PC-3 (cell line): Measurements from ENCODE around the gene KIF13A. TPM values are rescaled to one million over a fixed set of nuclear protein-coding genes. Genes with fewer than 3 reads are reported as not detected.

Source experiments
- ATAC-seq: fragments of 200-7000 bp; cut with Tn5 transposase; 2 replicates; pipeline ENCODE4 v1.9.1; 2020; ENCODE audit warnings: mild to moderate bottlenecking, moderate library complexity
- BruUV-seq: library from RNA; stranded (reverse); fragments of 400-500 nt; replicated peaks from 2 replicates; lab custom pipeline; 2021; lab: Mats Ljungman, UMichigan
- CTCF ChIA-PET: fragments of 300-600 bp; sonication (Branson Sonifier 250); formaldehyde crosslinking; loops from one replicate; lab custom pipeline; 2022; ENCODE audit warnings: antibody characterized with exemption; lab: Charles Lee
- POLR2A ChIA-PET: fragments of 300-600 bp; sonication (Branson Sonifier 250); formaldehyde crosslinking; loops from one replicate; lab custom pipeline; 2022; ENCODE audit warnings: antibody characterized with exemption; ENCODE audit not compliant: unreplicated experiment; lab: Charles Lee
- DNase-seq: peaks from one replicate; pipeline ENCODE4 v3.0.0-alpha.2; 2015
- H2AFZ ChIP-seq: fragments of 300-600 bp; sonication (generic); 2 replicates; pipeline ENCODE4 v1.6.0; 2016; ENCODE audit warnings: antibody characterized with exemption, low read length
- H3F3A ChIP-seq: fragments of 300-600 bp; sonication (generic); one replicate; pipeline ENCODE4 v1.6.0; 2017; ENCODE audit warnings: antibody characterized with exemption, low read length, control low read depth, mild to moderate bottlenecking; ENCODE audit not compliant: unreplicated experiment
- H3K27ac ChIP-seq: fragments of 300-600 bp; sonication (generic); 2 replicates; pipeline ENCODE4 v1.5.1; 2016; ENCODE audit warnings: mild to moderate bottlenecking, low read length
- H3K27me3 ChIP-seq: fragments of 300-600 bp; sonication (generic); 2 replicates; pipeline ENCODE4 v1.6.1; 2016; ENCODE audit warnings: low read length, mixed read lengths
- H3K36me3 ChIP-seq: fragments of 300-600 bp; sonication (generic); 2 replicates; pipeline ENCODE4 v1.6.1; 2016; ENCODE audit warnings: low read depth, mixed run types, low read length, mixed read lengths
- H3K4me1 ChIP-seq: fragments of 300-600 bp; sonication (generic); 2 replicates; pipeline ENCODE4 v1.5.1; 2016; ENCODE audit warnings: low read length; ENCODE audit not compliant: insufficient read depth
- H3K4me2 ChIP-seq: fragments of 300-600 bp; sonication (generic); 2 replicates; pipeline ENCODE4 v1.6.0; 2016; ENCODE audit warnings: low read length
- H3K4me3 ChIP-seq: fragments of 300-600 bp; sonication (generic); 2 replicates; pipeline ENCODE4 v1.5.1; 2016; ENCODE audit warnings: mild to moderate bottlenecking, low read length, mixed read lengths
- H3K79me2 ChIP-seq: fragments of 300-600 bp; sonication (generic); 2 replicates; pipeline ENCODE4 v1.6.1; 2017; ENCODE audit warnings: low read length, mixed read lengths
- H3K9ac ChIP-seq: fragments of 300-600 bp; sonication (generic); 2 replicates; pipeline ENCODE4 v1.6.0; 2016; ENCODE audit warnings: mild to moderate bottlenecking, low read length
- H3K9me2 ChIP-seq: fragments of 300-600 bp; sonication (generic); replicated peaks from 2 replicates; pipeline ENCODE4 v1.6.1; 2016; ENCODE audit warnings: mixed run types, low read length, mixed read lengths
- H3K9me3 ChIP-seq: fragments of 300-600 bp; sonication (generic); 2 replicates; pipeline ENCODE4 v1.6.1; 2016; ENCODE audit warnings: low read length, mixed read lengths
- H4K20me1 ChIP-seq: fragments of 300-600 bp; sonication (generic); 2 replicates; pipeline ENCODE4 v1.6.1; 2016; ENCODE audit warnings: low read length, mixed read lengths
- EZH2 ChIP-seq: fragments of 300-600 bp; sonication (generic); IDR thresholded peaks from one replicate; pipeline ENCODE4 v1.6.1; 2017; ENCODE audit warnings: antibody characterized with exemption, mild to moderate bottlenecking, low read length; ENCODE audit not compliant: unreplicated experiment
- EZH2phosphoT487 ChIP-seq: fragments of 300-600 bp; sonication (generic); IDR thresholded peaks from 2 replicates; pipeline ENCODE4 v1.6.1; 2018; ENCODE audit warnings: mild to moderate bottlenecking, antibody characterized with exemption, low read length, borderline replicate concordance
- intact Hi-C: fragments of 100-400 bp; cut with micrococcal nuclease; formaldehyde crosslinking; loops from 2 replicates; pipeline ENCODE4 v1.9.0; 2023
- total RNA-seq: library from RNA; depleted of rRNA; stranded (reverse); fragments of >200 nt; gene quantifications from 2 replicates; pipeline ENCODE4 v1.2.3, GENCODE V29; 2014
- TF ChIP-seq, protein P1 (sequence below): fragments of 300-600 bp; sonication (generic); conservative IDR thresholded peaks from 2 replicates; pipeline ENCODE4 v1.5.1; 2017; ENCODE audit warnings: antibody characterized with exemption, low read depth, mild to moderate bottlenecking, low read length

Gene KIF13A
- total RNA-seq, 1 experiment from 2014 or later = 21.3 TPM

DNA sequence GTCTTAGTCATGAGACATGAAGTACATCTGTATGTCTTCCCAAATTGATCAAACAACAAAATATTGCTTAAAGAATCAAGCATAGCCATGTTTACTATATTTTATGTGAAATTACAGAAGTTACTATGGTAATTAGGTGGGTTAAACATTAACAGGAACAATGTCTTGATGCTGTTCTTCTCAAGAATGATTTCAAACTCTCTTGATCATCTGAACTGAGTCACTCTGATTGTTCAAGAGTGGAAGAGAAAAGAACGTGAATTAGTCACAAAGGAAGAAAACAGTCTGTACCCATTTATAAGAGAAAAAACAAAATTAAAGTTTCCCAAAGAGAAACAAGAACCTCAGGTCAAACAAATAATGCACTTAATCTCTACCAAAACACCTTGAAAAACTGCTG is 218.6 kb downstream of the KIF13A start:
- H3K4me2 ChIP-seq = no peak overlapping the region
- intact Hi-C loops = no loop called here
- POLR2A ChIA-PET = no interaction called here
- ATAC-seq (no peak), DNase-seq (no peak)
- no peak overlapping the region for H2AFZ ChIP-seq
- CTCF ChIA-PET = no interaction called here
- H3K27me3 ChIP-seq = no peaks in the 10 kb centered on the region
- no peaks in the 10 kb centered on the region for H3F3A ChIP-seq
- no peaks in the 10 kb centered on the region for H3K9me2 ChIP-seq
- H3K36me3 ChIP-seq = peaks cover 15% of the 10 kb centered on the region; the same call in 1 of the 2 replicates
- H3K4me1 ChIP-seq = no peaks in the 10 kb centered on the region
- no peak overlapping the region for H3K9ac ChIP-seq
- no TSS peak for BruUV-seq
- H3K27ac ChIP-seq = no peak overlapping the region
- no peak overlapping the region for H3K4me3 ChIP-seq
- no peak for TF ChIP-seq EZH2phosphoT487
- TF ChIP-seq, protein P1, sequence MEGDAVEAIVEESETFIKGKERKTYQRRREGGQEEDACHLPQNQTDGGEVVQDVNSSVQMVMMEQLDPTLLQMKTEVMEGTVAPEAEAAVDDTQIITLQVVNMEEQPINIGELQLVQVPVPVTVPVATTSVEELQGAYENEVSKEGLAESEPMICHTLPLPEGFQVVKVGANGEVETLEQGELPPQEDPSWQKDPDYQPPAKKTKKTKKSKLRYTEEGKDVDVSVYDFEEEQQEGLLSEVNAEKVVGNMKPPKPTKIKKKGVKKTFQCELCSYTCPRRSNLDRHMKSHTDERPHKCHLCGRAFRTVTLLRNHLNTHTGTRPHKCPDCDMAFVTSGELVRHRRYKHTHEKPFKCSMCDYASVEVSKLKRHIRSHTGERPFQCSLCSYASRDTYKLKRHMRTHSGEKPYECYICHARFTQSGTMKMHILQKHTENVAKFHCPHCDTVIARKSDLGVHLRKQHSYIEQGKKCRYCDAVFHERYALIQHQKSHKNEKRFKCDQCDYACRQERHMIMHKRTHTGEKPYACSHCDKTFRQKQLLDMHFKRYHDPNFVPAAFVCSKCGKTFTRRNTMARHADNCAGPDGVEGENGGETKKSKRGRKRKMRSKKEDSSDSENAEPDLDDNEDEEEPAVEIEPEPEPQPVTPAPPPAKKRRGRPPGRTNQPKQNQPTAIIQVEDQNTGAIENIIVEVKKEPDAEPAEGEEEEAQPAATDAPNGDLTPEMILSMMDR = no peak
- TF ChIP-seq EZH2 = no peak
- H3K9me3 ChIP-seq = no peaks in the 10 kb centered on the region
- no peaks in the 10 kb centered on the region for H3K79me2 ChIP-seq
- H4K20me1 ChIP-seq = no peaks in the 10 kb centered on the region

DNA sequence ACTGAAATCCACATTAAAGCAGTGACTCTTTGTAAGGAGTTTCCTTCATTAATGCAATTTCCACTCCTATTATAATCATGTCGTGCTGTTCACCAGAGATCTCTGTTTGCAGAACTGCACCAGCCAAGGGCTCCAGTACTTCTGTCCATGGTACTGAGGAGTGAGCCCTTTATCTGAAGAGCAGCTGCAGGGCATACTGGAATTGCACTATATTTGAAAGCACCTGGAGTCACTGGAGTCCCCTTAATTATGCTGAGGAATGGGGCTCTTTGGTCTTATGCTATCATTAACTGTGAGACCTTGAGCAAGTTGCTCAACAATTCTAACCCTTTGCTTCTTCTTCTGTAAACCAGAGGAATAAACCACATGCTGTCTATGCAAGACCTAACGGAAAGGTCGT is 219.0 kb downstream of the KIF13A start:
- Histone ChIP-seq H3K9ac (no peak overlapping the region), H3K79me2 (no peaks in the 10 kb centered on the region), H3K27me3 (no peaks in the 10 kb centered on the region), H3K4me3 (no peak overlapping the region), H3K4me2 (no peak overlapping the region), H3K27ac (no peak overlapping the region), H3K9me3 (no peaks in the 10 kb centered on the region), H3K4me1 (no peaks in the 10 kb centered on the region), H3K9me2 (no peaks in the 10 kb centered on the region), H4K20me1 (no peaks in the 10 kb centered on the region), H2AFZ (no peak overlapping the region), H3F3A (no peaks in the 10 kb centered on the region), H3K36me3 (peaks cover 15% of the 10 kb centered on the region; the same call in 1 of the 2 replicates)
- DNase-seq = peak; percentile 29
- ATAC-seq = no peak
- TF ChIP-seq, protein P1 = no peak
- no peak for TF ChIP-seq EZH2phosphoT487
- no peak for TF ChIP-seq EZH2
- ChIA-PET CTCF (no interaction called here), POLR2A (no interaction called here)
- intact Hi-C loops = no loop called here
- BruUV-seq = no TSS peak

DNA sequence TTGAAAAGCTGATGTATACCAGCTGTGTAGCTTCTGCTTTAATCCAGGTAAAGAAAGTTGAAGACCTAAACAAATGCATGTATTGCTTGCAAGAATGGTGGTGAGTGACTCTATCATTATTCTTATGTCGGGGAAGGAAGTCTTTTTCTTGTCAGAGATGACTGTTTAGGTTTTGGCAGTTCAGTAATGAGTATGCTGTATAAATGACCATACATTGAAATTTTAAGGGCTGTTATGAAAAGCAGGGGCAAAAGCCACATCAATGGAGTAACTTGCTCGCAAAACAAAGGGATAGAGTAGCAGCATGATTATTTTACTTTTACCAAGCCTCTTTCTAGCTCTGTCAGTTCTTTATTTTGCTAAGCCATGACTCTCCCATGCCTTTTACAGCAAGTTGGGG is 224.8 kb downstream of the KIF13A start:
- Histone ChIP-seq H3K9me2 (no peaks in the 10 kb centered on the region), H3K27ac (no peak overlapping the region), H3K79me2 (no peaks in the 10 kb centered on the region), H3K27me3 (no peaks in the 10 kb centered on the region), H3K36me3 (no peaks in the 10 kb centered on the region; the same call in 1 of the 2 replicates), H3K4me3 (no peak overlapping the region), H2AFZ (no peak overlapping the region), H3K9ac (no peak overlapping the region), H3F3A (no peaks in the 10 kb centered on the region), H3K4me1 (no peaks in the 10 kb centered on the region), H3K4me2 (no peak overlapping the region), H3K9me3 (no peaks in the 10 kb centered on the region), H4K20me1 (no peaks in the 10 kb centered on the region)
- no peak for TF ChIP-seq EZH2phosphoT487
- TF ChIP-seq, protein P1 = no peak
- TF ChIP-seq EZH2 = no peak
- POLR2A ChIA-PET = no interaction called here
- ATAC-seq (no peak), DNase-seq (no peak)
- no TSS peak for BruUV-seq
- intact Hi-C loops = no loop called here
- CTCF ChIA-PET = no interaction called here
